IPS-NIHi7 (cell line): ENCODE results near the gene RORC.
"Not testable (repeated sequence)": the region's sequence is repeated elsewhere in the genome, so short reads cannot be mapped to it uniquely, and the experiment has no call there.

Experiments used
- DNase-seq: peaks from one replicate; pipeline ENCODE4 v3.0.0; 2012; ENCODE audit warnings: mixed read lengths; ENCODE audit errors: extremely low spot score

RORC gene

DNA sequence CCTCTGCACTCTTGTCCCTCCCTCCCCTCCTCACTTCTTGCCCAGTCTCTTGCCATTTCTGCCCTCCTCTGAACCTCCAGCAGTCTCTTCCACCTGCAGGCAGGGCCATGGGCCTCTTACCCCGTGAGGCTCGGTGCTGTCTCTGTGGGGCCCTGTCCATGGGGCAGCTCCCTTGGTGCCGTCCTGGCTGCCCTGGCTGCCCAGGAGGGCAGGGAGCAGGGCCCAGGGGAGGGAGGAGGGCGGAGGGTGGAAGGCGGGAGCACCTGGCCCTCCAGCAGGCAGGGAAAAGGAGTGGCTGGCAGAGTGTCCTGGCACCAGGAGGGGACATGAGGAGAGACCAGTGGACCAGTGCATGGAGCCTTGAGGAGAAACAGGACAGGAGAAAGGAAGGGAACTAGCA, at the start of gene RORC:
Gene RORC (minus strand): TSS at position 198 of the 400 bp plus-strand sequence. CDS start 38 bp downstream, at position 160.
- DNase-seq = no peak

DNA sequence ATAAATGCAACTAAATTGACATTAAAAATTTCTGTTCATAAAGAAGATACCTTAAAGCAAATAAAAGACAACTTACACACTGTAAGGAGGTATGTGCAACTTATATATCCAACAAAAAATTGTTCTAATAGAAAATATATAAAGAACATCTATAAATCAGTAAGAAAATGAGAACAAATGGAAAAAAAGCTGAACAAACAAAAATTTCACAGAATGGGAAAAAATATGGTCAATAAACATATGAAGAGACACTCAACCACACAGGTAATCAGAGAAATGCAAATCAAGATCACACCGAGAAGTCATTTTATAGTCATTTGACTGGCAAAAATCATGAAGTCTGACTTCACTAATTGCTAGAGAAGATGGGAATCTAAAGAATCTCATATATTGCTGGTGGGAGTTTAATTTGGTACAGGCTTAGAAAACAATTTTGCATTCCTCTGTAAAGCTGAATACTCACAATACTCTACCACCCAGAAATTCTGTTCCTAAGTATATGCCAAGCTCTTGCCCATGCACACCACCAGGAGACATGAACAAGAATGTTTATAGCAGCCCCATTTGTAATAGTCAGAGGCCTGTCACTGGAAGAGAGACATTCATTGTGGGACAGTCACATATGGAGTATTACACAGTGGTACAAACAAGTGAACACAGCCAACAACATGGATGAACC, 44.0 kb upstream of the RORC start:
- no peak for DNase-seq

DNA sequence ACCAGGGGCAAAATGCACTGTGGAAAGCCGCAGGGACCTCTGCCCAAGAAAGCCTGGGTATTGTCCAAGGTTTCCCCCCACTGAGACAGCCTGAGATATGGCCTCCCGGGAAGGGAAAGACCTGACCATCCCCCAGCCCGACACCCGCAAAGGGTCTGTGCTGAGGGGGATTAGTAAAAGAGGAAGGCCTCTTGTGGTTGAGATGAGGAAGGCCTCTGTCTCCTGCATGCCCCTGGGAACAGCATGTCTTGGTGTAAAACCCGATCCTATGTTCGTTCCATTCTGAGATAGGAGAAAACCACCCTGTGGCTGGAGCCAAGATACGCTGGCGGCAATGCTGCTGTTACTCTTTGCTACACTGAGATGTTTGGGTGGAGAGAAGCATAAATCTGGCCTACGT, 41.2 kb upstream of the RORC start:
- DNase-seq = not testable (repeated sequence)

DNA sequence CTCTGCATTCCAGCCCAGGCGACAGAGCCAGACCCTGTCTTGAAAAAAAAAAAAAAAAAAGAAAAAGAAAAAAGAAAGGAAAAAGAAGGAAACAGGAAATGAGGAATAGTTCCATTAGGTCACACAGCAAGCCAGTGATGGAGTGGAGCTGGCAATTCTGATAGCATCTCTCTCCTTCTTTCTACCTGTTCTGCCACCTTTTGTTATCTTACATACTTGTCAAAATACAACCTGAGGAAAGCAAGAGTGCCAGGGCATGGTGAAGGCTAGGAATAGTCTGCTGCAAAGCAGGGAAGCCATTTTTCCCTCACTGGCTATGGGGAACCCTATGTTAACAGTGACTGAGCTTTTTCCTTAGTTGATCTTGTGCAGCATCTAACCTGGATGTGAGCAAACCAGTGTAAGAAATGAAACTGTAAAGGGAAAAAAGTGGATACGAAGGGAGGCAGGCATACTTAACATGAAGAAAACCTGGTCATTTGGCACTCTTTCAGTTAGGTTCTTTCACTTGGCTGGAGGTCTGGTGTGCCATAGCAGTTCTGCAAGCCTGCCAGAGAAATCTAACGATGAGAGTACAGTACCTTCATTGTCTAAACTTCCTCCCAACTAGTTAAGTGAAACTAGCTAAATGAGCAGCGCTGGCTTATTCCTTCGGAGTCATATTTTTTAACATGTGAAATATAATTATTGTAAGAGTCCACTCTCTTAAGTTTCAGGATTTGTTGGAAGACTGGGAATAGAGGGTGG, 39.9 kb upstream of the RORC start:
- no peak for DNase-seq

DNA sequence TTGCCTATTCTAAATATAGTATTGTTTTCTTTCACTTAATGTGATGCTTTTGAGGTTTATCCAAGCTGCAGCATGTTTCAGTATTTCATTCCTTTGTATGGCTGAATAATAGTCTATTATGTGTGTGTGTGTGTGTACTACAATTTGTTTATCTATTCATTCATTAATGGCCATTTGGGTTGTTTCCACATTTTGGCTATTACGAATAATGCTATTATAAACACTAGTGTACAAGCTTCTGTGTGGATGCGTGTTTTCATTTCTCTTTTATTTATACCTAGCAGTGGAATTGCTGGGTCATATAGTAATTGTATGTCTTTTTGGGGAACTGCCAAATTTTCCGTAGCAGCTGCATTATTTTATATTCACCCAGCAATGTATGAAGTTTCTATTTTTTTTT, 36.9 kb upstream of the RORC start:
- no peak for DNase-seq

DNA sequence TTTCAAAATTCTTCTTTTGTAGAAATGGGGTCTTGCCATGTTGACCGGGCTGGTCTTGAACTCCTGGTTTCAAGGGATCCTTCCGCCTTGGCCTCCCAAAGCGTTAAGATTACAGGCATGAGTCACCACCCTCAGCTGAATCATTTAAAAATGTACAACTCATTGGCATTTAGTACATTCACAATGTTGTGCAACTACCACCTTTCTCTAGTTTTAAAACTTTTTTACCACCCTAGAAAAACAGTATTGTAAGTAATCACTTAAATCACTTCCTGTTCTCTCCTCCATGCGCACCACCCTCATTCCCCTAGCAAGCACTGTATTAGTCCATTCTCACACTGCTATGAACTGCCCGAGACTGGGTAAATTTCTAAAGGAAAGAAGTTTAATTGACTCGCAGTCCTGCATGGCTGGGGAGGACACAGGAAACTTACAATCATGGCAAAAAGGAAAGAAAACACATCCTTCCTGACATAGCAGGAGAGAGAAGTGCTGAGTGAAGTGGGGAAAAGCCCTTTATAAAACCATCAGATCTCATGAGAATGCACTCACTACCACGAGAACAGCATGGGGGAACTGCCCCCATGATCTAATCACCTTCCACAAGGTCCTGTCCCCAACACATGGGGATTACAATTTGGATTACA, 36.3 kb upstream of the RORC start:
- no peak for DNase-seq

DNA sequence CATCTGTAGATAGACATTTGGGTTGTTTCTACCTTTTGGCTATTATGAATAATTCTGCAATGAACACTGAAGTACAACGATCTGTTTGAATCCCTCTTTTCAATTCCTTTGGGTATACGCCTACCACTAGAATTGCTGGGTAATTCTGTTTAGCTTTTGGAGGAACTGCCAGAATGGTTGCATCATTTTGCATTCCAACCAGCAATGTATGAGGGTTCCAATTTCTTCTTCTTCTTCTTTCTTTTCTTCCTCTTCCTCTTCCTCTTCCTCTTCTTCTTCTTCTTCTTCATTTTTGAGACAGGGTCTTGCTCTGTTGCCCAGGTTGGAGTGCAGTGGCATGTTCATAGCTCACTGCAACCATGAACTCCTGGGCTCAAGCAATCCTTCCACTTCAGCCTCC, 35.7 kb upstream of the RORC start:
- no peak for DNase-seq

DNA sequence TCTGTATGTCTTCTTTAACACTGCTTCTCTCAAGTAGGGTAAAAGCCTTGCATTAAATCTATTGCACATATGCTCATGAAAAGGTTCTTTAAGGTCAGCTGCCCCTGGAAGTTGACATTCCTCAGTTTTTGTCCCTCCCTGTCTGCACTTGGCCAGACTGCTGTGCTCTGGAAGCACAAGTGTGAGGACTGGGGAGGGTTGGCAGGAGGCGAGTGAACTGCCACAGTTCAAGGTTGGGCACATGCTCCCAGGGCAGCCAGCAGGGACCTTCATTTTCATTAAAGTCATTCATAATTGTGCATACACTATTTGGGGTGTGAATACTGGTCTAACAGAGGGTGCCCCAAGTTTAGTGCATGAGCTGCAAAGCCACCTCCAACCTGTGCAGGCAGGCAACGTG, 32.8 kb upstream of the RORC start:
- DNase-seq = no peak

DNA sequence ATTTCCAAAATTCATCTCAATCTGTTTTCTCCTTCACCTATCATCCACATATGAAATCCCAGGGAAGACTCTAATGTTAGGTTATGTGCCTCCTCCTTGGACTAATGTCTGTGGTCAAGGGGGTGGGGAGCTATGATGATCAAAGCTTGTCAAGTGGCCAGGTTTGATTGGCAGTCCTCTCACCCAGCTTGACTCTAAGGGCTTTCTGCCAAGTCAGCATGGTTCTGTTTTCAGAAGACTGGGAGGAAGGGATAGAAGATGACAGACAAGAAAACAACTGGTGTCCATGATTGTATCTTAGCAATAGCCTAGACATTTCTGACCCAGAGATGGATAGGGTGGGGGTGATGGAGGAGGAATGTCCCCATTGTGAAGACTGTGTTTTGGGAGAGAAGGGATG, 31.0 kb upstream of the RORC start:
- DNase-seq = no peak

DNA sequence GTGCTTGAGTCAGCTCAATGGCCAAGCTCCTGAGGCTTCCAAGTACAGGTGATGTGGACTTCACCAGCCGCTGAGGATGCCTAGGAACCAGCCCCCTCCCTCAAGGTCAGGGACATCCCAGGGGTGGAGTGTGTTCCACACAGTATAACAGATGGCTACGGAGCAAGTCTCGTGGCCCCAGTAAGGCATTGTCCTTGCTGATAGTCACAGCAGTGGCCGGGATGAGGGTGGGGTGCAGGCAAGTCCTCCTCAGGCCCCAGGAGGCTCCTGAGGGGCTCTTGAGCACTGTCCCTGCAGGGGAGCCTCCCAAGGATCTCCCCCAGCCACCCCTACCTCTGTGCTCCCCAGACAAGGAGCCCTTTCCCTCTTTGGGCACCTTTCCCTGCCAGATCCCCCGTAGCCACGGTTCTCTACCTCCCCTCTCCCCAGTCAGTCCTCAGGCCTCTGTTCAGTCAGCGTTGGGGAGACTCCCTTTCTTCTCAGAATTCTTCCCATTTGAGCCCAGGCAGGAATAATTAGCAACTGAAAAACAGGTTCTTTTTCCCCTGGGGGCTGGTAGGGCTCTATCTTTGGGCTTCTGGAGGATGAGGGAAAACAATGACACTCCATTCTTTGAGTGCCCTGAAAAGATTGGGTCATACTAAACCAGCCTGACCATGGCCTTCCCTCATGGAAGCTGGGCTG, 29.0 kb upstream of the RORC start:
- DNase-seq = peak; percentile 62

DNA sequence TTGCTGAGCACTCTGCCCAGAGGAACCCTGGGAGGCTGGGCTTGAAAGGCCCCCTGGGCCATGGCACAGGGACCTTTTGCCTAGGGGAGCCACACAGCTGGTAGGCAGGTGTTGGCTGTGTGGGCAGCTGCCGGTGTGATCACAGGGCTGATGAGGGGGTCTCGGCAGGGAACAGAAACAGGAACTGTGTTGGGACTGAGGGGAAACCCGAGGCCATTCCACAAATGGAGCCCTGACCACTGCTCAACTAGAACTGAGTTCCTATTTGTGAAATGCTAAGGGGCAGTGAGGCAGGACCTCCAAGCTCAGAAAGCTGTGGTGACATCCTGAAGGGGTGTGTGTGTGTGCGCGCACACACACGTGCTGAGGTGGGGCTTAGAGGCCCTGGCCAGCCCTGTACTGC, 28.3 kb upstream of the RORC start:
- no peak for DNase-seq

DNA sequence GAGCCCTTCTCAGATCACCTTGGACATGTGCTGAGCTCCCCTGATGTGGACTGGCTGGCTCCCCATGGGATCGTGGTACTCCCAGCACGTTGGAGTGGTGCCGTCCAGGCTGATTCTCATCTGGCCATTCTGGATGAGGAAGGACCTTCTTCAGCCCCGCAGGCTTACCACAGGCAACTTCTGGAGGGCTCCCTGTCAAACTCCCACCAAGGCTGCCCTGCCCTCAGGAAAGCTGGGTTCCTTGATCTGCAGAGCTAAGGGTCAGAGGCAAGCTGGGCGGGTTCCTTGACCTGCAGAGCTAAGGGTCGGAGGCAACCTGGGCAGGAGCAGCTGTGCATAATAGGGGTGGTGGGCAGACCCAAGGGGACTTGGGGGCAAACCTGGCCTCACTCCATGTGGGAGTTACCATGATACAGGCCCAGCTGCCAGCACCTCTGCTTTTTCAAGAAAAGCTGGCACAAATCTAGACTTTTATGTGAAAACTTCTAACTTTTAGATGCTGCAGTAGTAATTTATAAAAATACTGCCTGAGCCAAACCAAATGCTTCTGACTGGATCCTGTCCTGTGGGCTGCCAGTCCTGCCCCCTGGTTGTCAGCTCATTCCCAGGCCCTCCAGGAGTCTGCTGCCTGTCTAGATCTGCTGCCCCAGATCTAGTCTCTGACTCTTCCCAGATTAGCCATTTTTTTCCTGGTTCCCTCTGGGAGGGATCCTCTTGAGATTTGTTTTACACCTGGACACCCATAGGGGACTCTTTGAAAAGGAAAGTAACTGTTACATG, 27.5 kb upstream of the RORC start:
- DNase-seq = no peak

DNA sequence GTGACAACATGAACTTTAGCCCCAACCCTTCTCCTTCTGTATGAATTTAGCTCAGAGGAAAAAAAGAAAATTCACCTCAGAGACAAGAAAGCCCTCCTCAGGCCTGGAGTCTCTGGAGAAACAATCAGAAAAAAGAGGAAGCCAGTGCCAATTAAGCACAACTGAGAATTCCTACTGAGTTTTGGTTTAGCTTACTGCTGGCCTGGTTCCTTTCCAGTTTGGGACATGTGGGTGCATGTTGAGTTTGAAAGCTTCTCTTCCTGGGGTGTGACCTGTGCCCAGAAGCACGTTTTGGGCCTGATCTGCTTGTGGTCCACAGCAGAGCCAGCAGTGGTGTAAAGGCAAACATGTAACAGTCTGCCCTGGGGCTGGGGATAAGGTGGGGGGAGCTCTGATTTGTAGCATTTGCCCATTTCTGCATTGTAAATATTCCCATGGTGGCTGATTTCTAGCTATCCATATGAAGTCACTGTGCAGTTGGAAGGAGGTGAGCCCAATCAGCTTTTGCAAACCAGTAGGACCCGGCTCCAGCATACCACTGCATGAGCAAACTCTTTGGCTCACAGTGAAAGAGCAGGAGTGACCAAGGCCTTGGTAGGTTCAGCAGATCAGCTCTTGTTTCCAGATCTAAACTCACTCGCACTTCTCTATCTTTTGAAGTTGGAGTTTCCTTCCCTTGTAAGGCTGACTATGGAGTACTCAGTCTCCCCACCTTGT, 26.6 kb upstream of the RORC start:
- DNase-seq = no peak

DNA sequence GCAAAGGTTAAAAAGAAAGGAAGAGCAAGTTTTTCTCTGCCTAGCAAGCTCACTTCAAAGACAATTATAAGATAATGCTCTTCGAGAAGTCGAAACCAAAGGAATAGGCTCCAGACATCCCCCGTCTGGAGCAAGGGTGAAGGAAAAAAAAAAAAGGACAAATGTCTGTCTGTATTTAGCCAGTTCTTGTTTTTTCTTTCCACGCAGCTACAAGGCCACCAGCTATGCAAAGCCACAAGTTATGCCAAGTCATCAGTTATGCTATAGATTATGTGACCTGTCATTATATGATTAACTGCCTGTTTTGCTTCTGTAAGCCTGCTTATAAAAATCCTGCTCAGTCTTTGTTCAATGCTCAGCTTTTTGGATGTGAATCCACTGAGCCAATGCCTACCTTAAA, 24.3 kb upstream of the RORC start:
- no peak for DNase-seq

DNA sequence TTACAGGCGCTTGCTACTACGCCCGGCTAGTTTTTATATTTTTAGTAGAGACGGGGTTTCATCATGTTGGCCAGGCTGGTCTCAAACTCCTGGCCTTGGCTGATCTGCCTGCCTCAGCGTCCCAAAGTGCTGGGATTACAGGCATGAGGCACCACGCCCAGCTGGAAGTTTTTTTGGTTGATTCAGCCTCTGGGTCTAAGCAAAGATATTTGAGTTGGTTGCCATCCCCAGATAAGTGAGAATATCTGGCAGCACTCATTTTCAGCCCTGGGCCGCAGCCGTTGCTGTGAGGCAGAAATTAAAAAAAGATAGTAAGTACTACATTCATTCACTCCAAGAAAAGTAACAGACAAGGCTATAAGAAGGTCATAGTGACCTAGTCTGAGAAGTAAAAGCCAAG, 23.9 kb upstream of the RORC start:
- not testable (repeated sequence) for DNase-seq

DNA sequence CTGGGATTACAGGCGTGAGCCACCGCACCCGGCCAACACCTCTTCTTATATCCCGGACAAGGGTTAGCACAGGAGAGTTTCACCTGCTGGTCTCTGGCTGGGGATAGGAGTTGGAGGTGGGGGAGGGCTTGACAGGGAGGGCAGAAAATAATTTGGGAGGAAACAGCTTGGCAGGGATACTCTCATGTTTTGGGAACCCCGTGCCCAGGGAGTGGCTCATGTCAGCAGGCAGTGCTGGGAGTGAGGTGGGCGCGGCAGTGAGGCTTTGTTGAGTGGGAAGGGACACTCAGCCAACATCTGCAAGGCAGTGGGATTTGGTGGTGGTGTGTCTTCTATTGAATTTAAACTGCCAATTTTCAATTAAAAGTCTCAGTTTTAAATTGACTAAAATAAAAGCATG, 23.1 kb upstream of the RORC start:
- no peak for DNase-seq

DNA sequence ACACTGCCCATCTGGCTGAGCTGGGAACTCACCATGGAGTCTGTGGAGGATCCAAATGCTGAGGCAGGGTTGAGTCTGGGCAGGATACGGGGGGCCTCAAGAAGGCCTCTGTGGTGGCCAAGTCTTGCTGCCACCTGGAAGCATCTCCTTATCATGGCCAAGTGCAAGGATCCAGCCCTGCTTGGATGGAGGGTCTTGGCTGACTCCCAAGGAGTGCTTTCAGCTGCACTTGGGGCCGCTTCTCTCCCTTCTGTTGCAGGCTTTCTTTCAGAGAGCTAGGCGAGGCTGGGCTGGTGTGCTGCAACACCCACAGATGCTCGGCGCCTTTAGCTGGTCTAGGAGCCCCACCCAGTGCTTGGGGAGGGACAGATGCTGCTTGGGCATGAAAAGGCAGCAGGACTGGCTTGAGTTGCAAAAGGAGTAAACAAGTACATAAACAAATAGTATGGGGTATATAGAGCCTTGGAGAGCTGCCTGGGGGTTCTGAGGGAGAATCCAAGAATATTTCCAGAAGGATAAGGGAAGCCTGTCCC, 21.9 kb upstream of the RORC start, which contains the start of gene THEM5:
Gene THEM5 (minus strand): TSS at position 302 of the 533 bp plus-strand sequence. CDS start 147 bp downstream, at position 155.
- DNase-seq = no peak

DNA sequence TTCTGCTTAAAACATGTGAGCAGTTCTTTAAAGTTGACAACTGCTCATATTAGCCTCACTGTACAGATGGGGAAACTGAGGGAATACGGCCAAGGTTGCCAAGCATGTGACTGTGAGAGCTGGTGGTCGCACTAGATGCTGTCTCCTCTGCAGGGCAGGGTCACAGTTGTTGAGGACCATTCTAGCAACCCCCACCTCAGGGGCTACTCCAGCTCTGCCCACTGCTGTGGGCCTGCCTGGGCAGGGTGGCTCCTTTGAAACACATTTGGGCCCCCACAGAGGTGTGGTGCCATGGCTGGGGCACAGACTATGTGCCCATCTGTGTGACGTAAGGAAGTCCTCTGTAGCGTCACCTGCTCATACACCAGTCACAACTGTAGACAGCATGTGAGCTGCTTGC, 21.1 kb upstream of the RORC start:
- no peak for DNase-seq

DNA sequence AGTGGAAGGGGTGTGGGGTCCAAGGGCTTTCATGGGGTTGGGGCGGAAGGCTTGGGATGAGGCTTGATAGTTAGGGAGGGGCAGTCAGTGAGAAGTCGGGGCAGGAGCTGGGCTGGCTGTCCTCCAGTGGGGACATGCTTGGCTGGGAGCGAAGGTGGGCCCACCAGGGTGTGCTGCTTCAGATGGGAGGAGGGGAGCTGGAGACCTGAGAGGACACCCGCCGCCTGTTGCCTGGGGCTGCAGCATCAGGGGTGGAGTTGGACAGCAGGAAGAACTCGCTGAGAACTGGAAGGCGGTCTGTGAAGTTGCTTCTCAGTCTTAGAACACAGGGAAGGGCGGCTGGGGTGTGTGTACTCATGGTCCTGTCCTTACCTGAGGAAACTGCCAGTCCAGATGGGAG, 20.3 kb upstream of the RORC start:
- no peak for DNase-seq

DNA sequence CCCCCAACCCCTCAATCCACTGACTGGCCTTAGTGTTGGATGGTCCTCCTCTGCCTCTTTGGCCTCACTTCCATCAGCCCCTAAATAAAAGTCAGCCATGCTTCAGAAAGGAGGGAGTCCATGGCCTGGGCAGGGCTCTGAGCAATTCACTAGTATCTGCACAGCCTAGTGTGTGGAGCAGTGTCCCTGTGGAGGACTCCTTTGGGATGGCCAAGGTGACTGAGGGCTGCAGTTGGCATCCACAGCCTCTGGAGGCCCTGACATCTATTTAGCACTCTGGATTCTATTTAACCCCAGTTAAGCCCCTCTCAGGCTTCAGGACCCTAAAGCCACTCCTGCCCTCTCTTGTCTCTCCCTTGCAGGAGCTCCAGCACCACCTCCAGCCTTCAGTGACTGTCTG, 18.3 kb upstream of the RORC start:
- no peak for DNase-seq

DNA sequence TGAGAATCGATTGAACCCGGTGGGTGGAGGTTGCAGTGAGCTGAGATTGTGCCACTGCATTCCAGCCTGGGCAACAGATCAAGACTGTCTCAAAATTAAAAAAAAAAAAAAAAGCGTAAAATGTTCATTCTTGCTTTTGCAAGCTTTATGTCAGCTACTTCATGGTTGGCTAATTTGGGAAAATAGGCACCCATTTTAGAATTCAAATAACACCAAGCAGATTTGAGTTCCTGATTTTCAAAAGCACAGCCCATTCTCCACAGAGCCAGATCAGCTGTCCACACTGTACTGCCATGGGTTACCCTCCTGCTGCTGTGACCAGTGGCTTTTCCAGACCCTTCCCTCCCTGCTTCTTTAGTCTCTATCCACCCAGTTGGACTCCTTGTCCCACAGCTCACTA, 17.5 kb upstream of the RORC start:
- DNase-seq = no peak
